HepG2 (cell line): Measurements from ENCODE around the gene SEMA6B. TPM values are rescaled to one million over a fixed set of nuclear protein-coding genes. Genes with fewer than 3 reads are reported as not detected.

ENCODE experiments used
- ATM ChIP-seq: fragments of 450-650 bp; IDR thresholded peaks from 2 replicates; pipeline ENCODE4 v1.7.1; 2017; ENCODE audit warnings: mild to moderate bottlenecking, borderline replicate concordance
- BRCA1 ChIP-seq: sonication (generic); formaldehyde crosslinking; IDR thresholded peaks from 2 replicates; pipeline ENCODE4 v1.4.0; 2020; ENCODE audit warnings: missing genetic modification reagents
- FIP1L1 ChIP-seq: fragments of 200-400 bp; formaldehyde crosslinking; IDR thresholded peaks from 2 replicates; pipeline ENCODE4 v1.6.1; 2018; ENCODE audit warnings: low read depth, mild to moderate bottlenecking, low read length, moderate library complexity, borderline replicate concordance; ENCODE audit not compliant: insufficient read depth
- HNRNPLL ChIP-seq: fragments of 200-400 bp; formaldehyde crosslinking; IDR thresholded peaks from 2 replicates; pipeline ENCODE4 v1.6.1; 2017; ENCODE audit warnings: mild to moderate bottlenecking, low read depth, low read length; ENCODE audit not compliant: poor library complexity, severe bottlenecking
- MYC ChIP-seq: sonication (generic); formaldehyde crosslinking; IDR thresholded peaks from 2 replicates; pipeline ENCODE4 v1.9.0; 2021; ENCODE audit warnings: missing genetic modification reagents, borderline replicate concordance
- NFIC ChIP-seq: IDR thresholded peaks from 2 replicates; pipeline ENCODE4 v1.6.1; 2012; ENCODE audit warnings: mild to moderate bottlenecking, low read length, inconsistent platforms
- NRL ChIP-seq: sonication (generic); formaldehyde crosslinking; IDR thresholded peaks from 2 replicates; pipeline ENCODE4 v1.5.0; 2020; ENCODE audit warnings: missing genetic modification reagents, mild to moderate bottlenecking, moderate library complexity, borderline replicate concordance
- RFXANK ChIP-seq: IDR thresholded peaks from 2 replicates; pipeline ENCODE4 v1.6.1; 2016
- SNAI1 ChIP-seq: sonication (generic); formaldehyde crosslinking; IDR thresholded peaks from 2 replicates; pipeline ENCODE4 v1.5.0; 2020; ENCODE audit warnings: mild to moderate bottlenecking, missing genetic modification reagents, borderline replicate concordance
- TBX3 ChIP-seq: fragments of 450-650 bp; IDR thresholded peaks from 2 replicates; pipeline ENCODE4 v1.6.1; 2017; ENCODE audit warnings: antibody characterized with exemption, mild to moderate bottlenecking, inconsistent platforms, borderline replicate concordance
- ZMYM2 ChIP-seq: sonication (generic); formaldehyde crosslinking; IDR thresholded peaks from 2 replicates; pipeline ENCODE4 v1.8.0; 2022; ENCODE audit warnings: mild to moderate bottlenecking, missing genetic modification reagents
- ZNF496 ChIP-seq: sonication (generic); formaldehyde crosslinking; IDR thresholded peaks from 2 replicates; pipeline ENCODE4 v1.8.1; 2023; ENCODE audit warnings: mild to moderate bottlenecking, moderate library complexity, missing genetic modification reagents; ENCODE audit not compliant: insufficient replicate concordance
- ZNF510 ChIP-seq: sonication (generic); formaldehyde crosslinking; IDR thresholded peaks from 2 replicates; pipeline ENCODE4 v1.4.0; 2020; ENCODE audit warnings: low read depth, mild to moderate bottlenecking, missing genetic modification reagents
- ZNF563 ChIP-seq: sonication (generic); formaldehyde crosslinking; IDR thresholded peaks from 2 replicates; pipeline ENCODE4 v1.8.0; 2022; ENCODE audit warnings: mild to moderate bottlenecking, moderate library complexity, missing genetic modification reagents
- ZNF746 ChIP-seq: sonication (generic); formaldehyde crosslinking; IDR thresholded peaks from 2 replicates; pipeline ENCODE4 v1.8.0; 2022; ENCODE audit warnings: mild to moderate bottlenecking, missing genetic modification reagents
- polyA plus RNA-seq, 8 experiments: library from polyadenylated mRNA; depleted of rRNA in 3 of 8; stranded (reverse) in 7 of 8; unstranded in 1 of 8; fragments of >200 nt; fragmentation: Illumina TruSeq in 4 of 8; extraction: Trizol in 4 of 8; gene quantifications; 2 replicates each; pipeline versions ENCODE4 v1.2.1 to v1.2.3, GENCODE V29; 2011 to 2016; ENCODE audit warnings: low read depth in 4 of 8, missing spikeins in 1 of 8, mixed read lengths in 1 of 8; ENCODE audit not compliant: insufficient read depth in 1 of 8
- total RNA-seq, 5 experiments: library from RNA; depleted of rRNA; stranded (reverse); fragments of >200 nt; fragmentation: Illumina TruSeq; extraction: Trizol; gene quantifications; 2 replicates each; pipeline ENCODE4 v1.2.3, GENCODE V29; 2016; ENCODE audit warnings: low read depth in 1 of 5
- TF ChIP-seq, protein P1 (sequence below), 2 experiments: sonication (generic) in 1 of 2; formaldehyde crosslinking in 1 of 2; IDR thresholded peaks; 2 replicates each; pipeline versions ENCODE4 v1.5.1 to v1.6.1; 2011 to 2020; ENCODE audit warnings: borderline replicate concordance in 1 of 2, low read depth in 1 of 2, low read length in 1 of 2, mild to moderate bottlenecking in 1 of 2, missing genetic modification reagents in 1 of 2, moderate library complexity in 1 of 2
- TF ChIP-seq, protein P2 (sequence below): sonication (generic); formaldehyde crosslinking; IDR thresholded peaks from 2 replicates; pipeline ENCODE4 v1.5.1; 2020; ENCODE audit warnings: missing genetic modification reagents, mild to moderate bottlenecking, borderline replicate concordance
- TF ChIP-seq, protein P3 (sequence below): sonication (generic); formaldehyde crosslinking; IDR thresholded peaks from 2 replicates; pipeline ENCODE4 v1.8.1; 2023; ENCODE audit warnings: mild to moderate bottlenecking, moderate library complexity, missing genetic modification reagents
- TF ChIP-seq, protein P4 (sequence below): sonication (generic); formaldehyde crosslinking; IDR thresholded peaks from 2 replicates; pipeline ENCODE4 v1.5.0; 2020; ENCODE audit warnings: mild to moderate bottlenecking, missing genetic modification reagents

SEMA6B gene
- total and polyA plus RNA-seq, 2 of the 13 experiments (the other 11 are each of a cell fraction or from before 2014, with no cell fraction given) = 45.5 to 67.1 TPM

DNA sequence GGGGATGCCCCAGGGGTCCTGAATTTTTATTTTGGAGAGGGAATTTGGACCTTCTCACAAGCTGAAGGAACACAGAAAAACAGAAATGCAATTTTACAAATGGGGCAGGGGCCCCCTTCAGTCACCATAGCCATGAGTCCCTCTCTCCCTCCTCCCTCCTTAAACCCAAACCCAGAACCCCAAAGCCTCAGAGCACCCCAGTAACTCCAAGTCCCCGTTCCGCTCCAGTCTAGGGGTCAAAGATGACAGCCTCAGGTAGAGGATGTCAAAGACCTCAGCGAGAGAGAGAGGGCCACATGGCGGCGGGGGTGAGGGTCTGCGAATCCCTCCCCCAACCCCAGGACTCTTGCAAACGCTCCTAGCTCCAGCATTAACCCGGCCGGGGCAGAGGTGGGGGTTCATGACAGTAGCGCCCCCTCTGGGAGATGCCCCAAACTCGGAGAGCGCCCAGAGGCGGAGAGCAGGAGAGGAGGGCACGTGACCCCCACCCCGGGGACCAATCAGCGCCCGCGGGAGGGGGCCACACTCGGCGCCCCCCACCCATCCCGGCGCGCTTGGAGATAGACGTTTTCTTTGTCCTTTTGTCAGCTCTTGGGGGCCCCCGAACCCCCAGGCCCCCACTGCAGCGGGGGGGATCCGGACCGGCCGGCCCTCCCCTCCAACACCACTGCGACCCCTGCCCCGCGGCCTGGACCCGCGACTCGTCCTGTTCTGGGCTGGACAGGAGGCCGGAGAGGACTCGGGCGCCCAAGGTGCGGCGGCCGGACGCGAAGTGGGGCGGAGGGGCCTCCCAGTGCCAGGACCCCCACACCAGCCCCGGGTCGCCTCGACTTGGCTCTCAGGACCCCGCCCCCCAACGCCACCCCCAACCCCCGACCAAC is 20.8 kb upstream of the SEMA6B start (continued):
- TF ChIP-seq SNAI1 (peak; percentile 36; the same call in 1 of the 2 replicates), FIP1L1 (no peak), BRCA1 (CRISPR knock-in tag) (no peak), ATM (no peak), ZNF496 (CRISPR knock-in tag) (no peak), MYC (peak; percentile 27; the same call in 1 of the 2 replicates), ZNF510 (CRISPR knock-in tag) (no peak), RFXANK (CRISPR knock-in tag) (no peak), HNRNPLL (peak; percentile 27), ZNF746 (CRISPR knock-in tag) (no peak), ZNF563 (CRISPR knock-in tag) (no peak), ZMYM2 (0 out of 2 replicates have a peak, but pooled peaks have one; percentile 29), NRL (CRISPR knock-in tag) (no peak), TBX3 (no peak), NFIC (no peak)
- TF ChIP-seq, protein P1, sequence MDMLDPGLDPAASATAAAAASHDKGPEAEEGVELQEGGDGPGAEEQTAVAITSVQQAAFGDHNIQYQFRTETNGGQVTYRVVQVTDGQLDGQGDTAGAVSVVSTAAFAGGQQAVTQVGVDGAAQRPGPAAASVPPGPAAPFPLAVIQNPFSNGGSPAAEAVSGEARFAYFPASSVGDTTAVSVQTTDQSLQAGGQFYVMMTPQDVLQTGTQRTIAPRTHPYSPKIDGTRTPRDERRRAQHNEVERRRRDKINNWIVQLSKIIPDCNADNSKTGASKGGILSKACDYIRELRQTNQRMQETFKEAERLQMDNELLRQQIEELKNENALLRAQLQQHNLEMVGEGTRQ (IDR thresholded peaks at IDR 0.05; ENCODE audit: low read depth, low read length) = peak; percentile 69
- TF ChIP-seq, protein P1 (CRISPR knock-in tag; IDR thresholded peaks at IDR 0.05; ENCODE audit: borderline replicate concordance) = peak; percentile 93; the same call in 1 of the 2 replicates
- TF ChIP-seq, protein P2, sequence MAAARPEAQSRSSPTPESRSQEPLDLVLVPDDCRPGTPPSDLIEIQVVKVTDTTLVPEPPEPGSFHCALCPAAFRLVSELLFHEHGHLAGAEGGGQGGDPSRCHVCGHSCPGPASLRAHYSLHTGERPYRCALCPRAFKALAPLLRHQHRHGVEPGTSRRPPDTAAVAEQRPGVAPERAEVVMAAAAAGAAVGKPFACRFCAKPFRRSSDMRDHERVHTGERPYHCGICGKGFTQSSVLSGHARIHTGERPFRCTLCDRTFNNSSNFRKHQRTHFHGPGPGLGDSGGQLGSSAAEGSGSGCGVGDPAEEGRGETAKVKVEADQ (CRISPR knock-in tag) = 0 out of 2 replicates have a peak, but pooled peaks have one; percentile 33
- TF ChIP-seq, protein P3, sequence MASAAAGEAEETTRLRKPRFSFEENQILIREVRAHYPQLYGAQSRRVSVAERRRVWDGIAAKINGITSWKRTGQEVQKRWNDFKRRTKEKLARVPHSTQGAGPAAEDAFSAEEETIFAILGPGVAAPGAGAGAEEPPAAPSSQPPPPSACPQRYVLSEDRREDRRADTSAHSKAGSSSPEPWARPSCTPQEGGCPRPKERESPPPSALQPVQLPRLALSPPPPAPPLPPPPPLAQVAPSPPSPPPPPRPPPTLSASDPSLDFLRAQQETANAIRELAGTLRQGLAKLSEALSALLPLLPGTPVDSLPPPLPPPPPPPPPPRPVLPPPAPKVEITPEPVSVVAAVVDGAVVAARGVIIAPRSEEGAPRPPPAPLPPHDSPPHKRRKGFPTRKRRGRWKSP = 0 out of 2 replicates have a peak, but pooled peaks have one; percentile 16
- TF ChIP-seq, protein P4, sequence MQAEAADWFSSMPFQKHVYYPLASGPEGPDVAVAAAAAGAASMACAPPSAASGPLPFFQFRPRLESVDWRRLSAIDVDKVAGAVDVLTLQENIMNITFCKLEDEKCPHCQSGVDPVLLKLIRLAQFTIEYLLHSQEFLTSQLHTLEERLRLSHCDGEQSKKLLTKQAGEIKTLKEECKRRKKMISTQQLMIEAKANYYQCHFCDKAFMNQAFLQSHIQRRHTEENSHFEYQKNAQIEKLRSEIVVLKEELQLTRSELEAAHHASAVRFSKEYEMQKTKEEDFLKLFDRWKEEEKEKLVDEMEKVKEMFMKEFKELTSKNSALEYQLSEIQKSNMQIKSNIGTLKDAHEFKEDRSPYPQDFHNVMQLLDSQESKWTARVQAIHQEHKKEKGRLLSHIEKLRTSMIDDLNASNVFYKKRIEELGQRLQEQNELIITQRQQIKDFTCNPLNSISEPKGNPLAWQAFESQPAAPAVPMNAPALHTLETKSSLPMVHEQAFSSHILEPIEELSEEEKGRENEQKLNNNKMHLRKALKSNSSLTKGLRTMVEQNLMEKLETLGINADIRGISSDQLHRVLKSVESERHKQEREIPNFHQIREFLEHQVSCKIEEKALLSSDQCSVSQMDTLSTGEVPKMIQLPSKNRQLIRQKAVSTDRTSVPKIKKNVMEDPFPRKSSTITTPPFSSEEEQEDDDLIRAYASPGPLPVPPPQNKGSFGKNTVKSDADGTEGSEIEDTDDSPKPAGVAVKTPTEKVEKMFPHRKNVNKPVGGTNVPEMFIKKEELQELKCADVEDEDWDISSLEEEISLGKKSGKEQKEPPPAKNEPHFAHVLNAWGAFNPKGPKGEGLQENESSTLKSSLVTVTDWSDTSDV (CRISPR knock-in tag) = no peak
